Stimulated activated CD4-positive, alpha-beta T cell treated with anti-CD3 and anti-CD28 coated beads, Interleukin-15, amount 100 ng/mL, for 1 hour (primary cell): ENCODE measurements around the gene TEKT3.

ENCODE experiments used
- DNase-seq, 2 donors: peaks; one replicate each; pipeline ENCODE4 v3.0.0-alpha.2; 2020; ENCODE audit warnings: low read depth in 1 of 2, low spot score in 1 of 2

The TEKT3 gene

GRCh38 chr17:15341385-15341849 lies at the start of gene TEKT3:
Gene TEKT3 (minus strand): TSS chr17:15341597. CDS start chr17:15331585, 10,012 bp downstream.
- DNase-seq, result no peak

- no peak for DNase-seq
Observed at GRCh38 chr17:15388356-15389041, 47.1 kb upstream of the TEKT3 start.

GRCh38 chr17:15386083-15386482 lies 44.7 kb upstream of the TEKT3 start:
- no peak for DNase-seq

- no peak for DNase-seq
Observed at GRCh38 chr17:15385305-15385704, 43.9 kb upstream of the TEKT3 start.

- DNase-seq, result no peak
Observed at GRCh38 chr17:15384142-15384787, 42.9 kb upstream of the TEKT3 start.

- DNase-seq, result no peak
Observed at GRCh38 chr17:15382914-15383313, 41.5 kb upstream of the TEKT3 start.

- DNase-seq, result no peak
Observed at GRCh38 chr17:15381707-15382106, 40.3 kb upstream of the TEKT3 start.

- no peak for DNase-seq
Observed at GRCh38 chr17:15380446-15380845, 39.0 kb upstream of the TEKT3 start.

GRCh38 chr17:15379659-15380058 lies 38.3 kb upstream of the TEKT3 start:
- DNase-seq, result no peak

GRCh38 chr17:15378243-15378642 lies 36.8 kb upstream of the TEKT3 start:
- no peak for DNase-seq

GRCh38 chr17:15377616-15378015 lies 36.2 kb upstream of the TEKT3 start:
- no peak for DNase-seq

- DNase-seq, result no peak
Observed at GRCh38 chr17:15377200-15377599, 35.8 kb upstream of the TEKT3 start.

GRCh38 chr17:15371376-15372130 lies 30.2 kb upstream of the TEKT3 start:
- DNase-seq, result no peak

GRCh38 chr17:15368600-15368999 lies 27.2 kb upstream of the TEKT3 start:
- no peak for DNase-seq

GRCh38 chr17:15366026-15366425 lies 24.6 kb upstream of the TEKT3 start:
- no peak for DNase-seq

- no peak for DNase-seq
Observed at GRCh38 chr17:15364615-15365014, 23.2 kb upstream of the TEKT3 start.

- DNase-seq, result no peak
Observed at GRCh38 chr17:15363702-15364101, 22.3 kb upstream of the TEKT3 start.

- DNase-seq, result no peak
Observed at GRCh38 chr17:15361592-15361991, 20.2 kb upstream of the TEKT3 start.

- DNase-seq, result no peak
Observed at GRCh38 chr17:15361151-15361550, 19.8 kb upstream of the TEKT3 start.

- no peak for DNase-seq
Observed at GRCh38 chr17:15354256-15354655, 12.9 kb upstream of the TEKT3 start.

- DNase-seq, result no peak
Observed at GRCh38 chr17:15351925-15352324, 10.5 kb upstream of the TEKT3 start.

GRCh38 chr17:15351478-15351840 lies 10.1 kb upstream of the TEKT3 start:
- DNase-seq, result no peak
